Activated T-cell treated with anti-CD3 and anti-CD28 coated beads, Interleukin-2, amount 50 U/mL, for 72 hours (primary cell): ENCODE results near the gene JUP. TPM values are rescaled to one million over a fixed set of nuclear protein-coding genes. Genes with fewer than 3 reads are reported as not detected.

Experiments
- ATAC-seq, 2 donors: fragments of 150-1000 bp; cut with Tn5 transposase; replicated peaks in 1 of 2; 2 replicates each; pipeline ENCODE4 v1.10.0; 2021; ENCODE audit warnings: moderate library complexity in 2 of 2, mild to moderate bottlenecking in 1 of 2
- DNase-seq, 2 donors: peaks; one replicate each; pipeline ENCODE4 v3.0.0; 2021 to 2022; ENCODE audit warnings: mixed read lengths in 1 of 2
- H3K27ac Mint-ChIP-seq: one replicate; pipeline ENCODE4 v1.8.0; 2022; ENCODE audit warnings: mild to moderate bottlenecking, moderate library complexity, mixed read lengths
- H3K27me3 Mint-ChIP-seq: one replicate; pipeline ENCODE4 v1.8.0; 2022; ENCODE audit warnings: low read depth, mixed read lengths
- H3K36me3 Mint-ChIP-seq, 2 donors: one replicate each; pipeline ENCODE4 v1.8.0; 2022; ENCODE audit warnings: mixed read lengths in 2 of 2, mild to moderate bottlenecking in 1 of 2; ENCODE audit not compliant: insufficient read depth in 2 of 2
- H3K4me1 Mint-ChIP-seq: one replicate; pipeline ENCODE4 v1.8.0; 2022; ENCODE audit warnings: low read depth, mixed read lengths
- H3K4me3 Mint-ChIP-seq, 2 donors: one replicate each; pipeline ENCODE4 v1.8.0; 2022; ENCODE audit warnings: mild to moderate bottlenecking in 2 of 2, mixed read lengths in 2 of 2, moderate library complexity in 2 of 2
- H3K9me3 Mint-ChIP-seq, 2 donors: one replicate each; pipeline ENCODE4 v1.8.0; 2022; ENCODE audit warnings: mixed read lengths in 2 of 2
- total RNA-seq, 2 donors: library from RNA; stranded (reverse); gene quantifications; one replicate each; pipeline ENCODE4 v1.2.3, GENCODE V29; 2022

The JUP gene
- total RNA-seq, 2 donors from 2014 or later, result 0.86 to 0.99 TPM

- Mint-ChIP-seq H3K4me3 (no peak overlapping the region), H3K9me3 (no peaks in the 10 kb centered on the region), H3K36me3 (no peaks in the 10 kb centered on the region), H3K4me1 (peaks cover 5% of the 10 kb centered on the region), H3K27me3 (no peaks in the 10 kb centered on the region), H3K27ac (no peak overlapping the region)
- DNase-seq (no peak), ATAC-seq (no peak)
Observed at GRCh38 chr17:41799366-41799765, 12.9 kb upstream of the JUP start.

DNA sequence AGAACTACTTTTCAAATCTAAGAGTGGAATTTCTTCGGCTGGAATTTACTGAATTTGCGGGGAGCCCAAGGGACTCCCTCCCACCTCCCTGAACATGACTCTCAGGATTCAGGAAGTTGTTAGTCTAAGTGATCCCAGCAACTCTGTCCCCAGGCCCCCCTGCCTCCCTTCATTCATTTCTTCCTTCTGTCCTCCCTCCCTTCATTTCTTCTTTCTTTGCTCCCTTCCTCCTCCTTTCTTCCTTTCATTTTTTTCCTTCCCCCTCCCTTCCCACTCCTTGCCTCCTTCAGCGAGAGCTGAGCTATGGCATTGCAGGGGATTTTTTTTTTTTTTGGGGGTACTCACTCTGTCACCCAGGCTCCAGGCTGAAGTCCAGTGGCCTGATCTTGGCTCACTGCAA, 10.9 kb upstream of the JUP start:
- ATAC-seq (no peak), DNase-seq (no peak)
- Mint-ChIP-seq H3K36me3 (no peaks in the 10 kb centered on the region), H3K4me3 (no peak overlapping the region), H3K27ac (no peak overlapping the region), H3K4me1 (peaks cover 9% of the 10 kb centered on the region), H3K9me3 (no peaks in the 10 kb centered on the region), H3K27me3 (no peaks in the 10 kb centered on the region)

DNA sequence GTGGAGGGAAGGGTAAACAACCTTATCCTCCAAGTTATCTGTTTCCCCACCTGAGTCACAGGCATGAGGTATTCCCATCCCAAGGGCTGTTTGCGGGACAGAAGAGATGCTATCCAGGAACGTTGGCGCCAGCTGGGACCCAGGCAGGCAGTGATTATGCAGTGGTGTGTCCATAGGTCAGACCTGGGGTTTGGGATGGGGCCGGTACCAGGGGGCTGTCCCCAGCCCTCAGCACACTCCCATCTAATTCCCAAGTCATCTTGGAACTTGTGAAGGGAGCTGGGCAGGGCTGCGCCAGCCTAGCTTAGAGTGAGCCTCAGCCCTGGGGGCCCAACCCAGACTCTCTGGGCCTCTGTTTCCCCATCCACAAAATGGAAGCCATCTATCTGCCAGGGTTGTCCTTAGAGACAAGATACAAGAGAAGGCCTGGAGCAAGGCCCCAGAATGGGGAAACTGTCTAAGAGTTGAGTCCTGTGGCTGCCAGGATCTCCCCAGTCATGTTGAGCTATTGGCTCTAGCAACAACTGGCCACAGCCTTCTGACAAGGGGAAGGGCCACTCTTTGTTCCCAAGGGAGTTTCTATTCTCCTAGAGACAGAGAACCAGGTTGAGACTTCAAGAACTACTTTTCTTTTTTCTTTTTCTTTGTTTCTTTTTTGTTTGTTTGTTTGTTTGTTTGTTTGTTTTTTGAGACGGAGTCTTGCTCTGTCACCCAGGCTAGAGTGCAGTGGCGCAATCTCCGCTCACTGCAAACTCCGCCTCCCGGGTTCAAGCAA, 9.8 kb upstream of the JUP start:
- Mint-ChIP-seq H3K4me3 (no peak overlapping the region), H3K4me1 (peaks cover 4% of the 10 kb centered on the region), H3K36me3 (no peaks in the 10 kb centered on the region), H3K27me3 (no peaks in the 10 kb centered on the region), H3K27ac (no peak overlapping the region), H3K9me3 (no peaks in the 10 kb centered on the region)
- no peak for ATAC-seq
- DNase-seq, result no peak

- Mint-ChIP-seq H3K4me1 (peaks cover 4% of the 10 kb centered on the region), H3K9me3 (no peaks in the 10 kb centered on the region), H3K36me3 (no peaks in the 10 kb centered on the region), H3K27ac (no peak overlapping the region), H3K4me3 (no peak overlapping the region), H3K27me3 (no peaks in the 10 kb centered on the region)
- DNase-seq, result no peak
- ATAC-seq, result no peak
Observed at GRCh38 chr17:41794540-41794975, 8.0 kb upstream of the JUP start.

GRCh38 chr17:41793784-41794539, 7.5 kb upstream of the JUP start:
- no peak overlapping the region for H3K4me3 Mint-ChIP-seq
- H3K27ac Mint-ChIP-seq, result no peak overlapping the region
- H3K4me1 Mint-ChIP-seq, result peaks cover 4% of the 10 kb centered on the region
- DNase-seq, result no peak
- H3K27me3 Mint-ChIP-seq, result peaks cover 3% of the 10 kb centered on the region
- ATAC-seq, result no peak
- H3K9me3 Mint-ChIP-seq, result no peaks in the 10 kb centered on the region
- no peaks in the 10 kb centered on the region for H3K36me3 Mint-ChIP-seq

DNA sequence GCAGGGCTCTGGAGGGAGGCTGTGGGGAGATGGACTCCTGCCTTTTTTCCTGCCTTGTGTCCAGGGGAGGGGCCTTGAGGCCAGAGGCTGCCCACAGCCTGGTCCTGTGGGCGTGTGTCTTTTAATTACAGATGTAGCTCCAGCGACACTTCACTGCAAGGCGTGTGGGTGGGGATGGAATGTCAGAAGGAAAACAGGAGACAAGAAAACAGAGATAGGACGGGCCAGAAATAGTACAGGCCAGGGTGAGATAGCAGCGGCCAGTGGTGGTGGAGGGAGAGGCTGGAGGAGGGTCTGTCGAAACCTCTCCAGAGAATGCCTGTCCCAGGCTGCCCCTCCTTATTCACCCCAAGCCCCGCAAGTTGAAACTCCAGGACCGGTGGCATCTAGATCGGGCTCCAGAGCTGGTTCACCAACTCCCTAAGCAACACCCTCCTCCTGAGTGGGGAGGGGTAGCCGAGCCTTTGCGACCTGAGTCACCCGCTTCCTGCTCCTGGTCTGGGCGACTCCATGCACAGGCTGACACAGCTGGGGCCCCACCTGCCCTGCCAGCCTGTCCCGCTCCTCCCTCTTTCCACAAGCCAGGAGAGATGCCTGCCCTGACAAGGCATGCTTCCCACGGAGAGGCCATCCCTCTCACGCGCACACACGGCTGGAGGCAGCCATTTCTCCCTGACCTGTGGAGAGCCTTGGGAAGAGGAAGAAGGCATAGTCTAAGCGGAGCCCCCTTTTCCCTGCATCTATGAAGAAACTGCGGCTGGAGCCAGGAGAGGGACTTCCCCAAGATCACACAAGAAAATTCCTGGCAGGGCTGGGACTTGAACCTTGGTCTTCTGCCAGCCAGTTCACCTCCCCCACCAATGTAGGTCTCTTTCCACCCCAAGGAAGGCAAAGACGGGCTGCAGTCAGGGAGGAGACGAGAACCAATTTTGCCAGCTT, 6.6 kb upstream of the JUP start:
- no peak overlapping the region for H3K4me3 Mint-ChIP-seq
- H3K27me3 Mint-ChIP-seq, result peaks cover 8% of the 10 kb centered on the region
- no peaks in the 10 kb centered on the region for H3K36me3 Mint-ChIP-seq
- peak in 1 of 2 donors; percentile 38 for ATAC-seq
- no peak for DNase-seq
- no peak overlapping the region for H3K27ac Mint-ChIP-seq
- H3K4me1 Mint-ChIP-seq, result peaks cover 10% of the 10 kb centered on the region
- no peaks in the 10 kb centered on the region for H3K9me3 Mint-ChIP-seq

GRCh38 chr17:41787021-41787418, 509 bp upstream of the JUP start:
- H3K9me3 Mint-ChIP-seq, result no peaks in the 10 kb centered on the region
- H3K36me3 Mint-ChIP-seq, result no peaks in the 10 kb centered on the region
- no peak overlapping the region for H3K27ac Mint-ChIP-seq
- H3K27me3 Mint-ChIP-seq, result peaks cover 28% of the 10 kb centered on the region
- DNase-seq (no peak), ATAC-seq (no peak)
- peak overlapping the region; percentile 63 to 73 for H3K4me3 Mint-ChIP-seq
- peaks cover 15% of the 10 kb centered on the region for H3K4me1 Mint-ChIP-seq

- Mint-ChIP-seq H3K4me1 (peaks cover 15% of the 10 kb centered on the region), H3K9me3 (no peaks in the 10 kb centered on the region), H3K4me3 (peak overlapping the region; percentile 55 to 62), H3K36me3 (no peaks in the 10 kb centered on the region), H3K27ac (no peak overlapping the region), H3K27me3 (peaks cover 28% of the 10 kb centered on the region)
- no peak for ATAC-seq
- DNase-seq, result no peak
Observed at GRCh38 chr17:41785859-41786226, 668 bp downstream of the JUP start.

DNA sequence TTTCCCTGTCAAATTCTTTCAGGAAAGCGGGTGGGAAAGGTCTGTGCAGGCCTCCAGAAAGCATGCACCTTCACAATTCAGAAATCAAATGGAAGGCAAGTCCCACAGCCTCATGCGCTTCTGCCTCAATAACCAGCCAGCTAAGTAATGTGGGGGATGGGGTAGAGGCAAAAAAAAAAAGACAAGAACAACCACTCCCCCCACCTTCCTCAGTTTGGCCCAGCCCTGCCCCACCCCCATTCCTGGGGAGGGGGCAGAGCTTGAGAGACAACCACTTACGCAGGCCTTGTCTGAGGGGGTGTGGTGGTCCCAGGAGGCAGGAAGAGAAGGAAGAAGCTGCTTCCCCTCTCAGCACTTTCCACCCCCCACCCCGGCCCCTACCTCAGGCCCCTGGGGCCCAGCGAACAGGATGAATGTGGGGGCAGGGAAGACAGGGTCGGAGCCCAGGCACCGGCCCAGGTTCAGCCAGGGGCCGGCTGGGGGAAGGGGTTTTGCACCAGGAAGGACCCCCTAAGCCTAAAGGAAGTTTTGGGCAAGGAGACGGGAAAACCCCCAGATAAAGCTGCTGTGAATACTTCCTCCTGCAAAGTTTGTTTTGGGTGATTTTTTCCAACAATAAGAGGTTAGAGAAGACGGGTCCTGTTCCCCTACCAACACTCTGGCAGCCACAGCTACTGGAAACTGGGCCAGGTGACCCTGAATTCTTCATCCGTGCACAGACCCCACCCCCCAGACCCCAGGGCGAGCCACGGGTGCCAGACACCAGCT, 1.2 kb downstream of the JUP start:
- peak overlapping the region; percentile 55 to 62 for H3K4me3 Mint-ChIP-seq
- no peaks in the 10 kb centered on the region for H3K9me3 Mint-ChIP-seq
- DNase-seq, result no peak
- H3K27me3 Mint-ChIP-seq, result peaks cover 28% of the 10 kb centered on the region
- H3K4me1 Mint-ChIP-seq, result peaks cover 15% of the 10 kb centered on the region
- H3K36me3 Mint-ChIP-seq, result no peaks in the 10 kb centered on the region
- no peak for ATAC-seq
- no peak overlapping the region for H3K27ac Mint-ChIP-seq

GRCh38 chr17:41784207-41784744, 2.2 kb downstream of the JUP start:
- Mint-ChIP-seq H3K27me3 (peaks cover 28% of the 10 kb centered on the region), H3K27ac (no peak overlapping the region), H3K36me3 (no peaks in the 10 kb centered on the region), H3K9me3 (no peaks in the 10 kb centered on the region), H3K4me1 (peaks cover 15% of the 10 kb centered on the region), H3K4me3 (no peak overlapping the region)
- ATAC-seq, result no peak
- no peak for DNase-seq

DNA sequence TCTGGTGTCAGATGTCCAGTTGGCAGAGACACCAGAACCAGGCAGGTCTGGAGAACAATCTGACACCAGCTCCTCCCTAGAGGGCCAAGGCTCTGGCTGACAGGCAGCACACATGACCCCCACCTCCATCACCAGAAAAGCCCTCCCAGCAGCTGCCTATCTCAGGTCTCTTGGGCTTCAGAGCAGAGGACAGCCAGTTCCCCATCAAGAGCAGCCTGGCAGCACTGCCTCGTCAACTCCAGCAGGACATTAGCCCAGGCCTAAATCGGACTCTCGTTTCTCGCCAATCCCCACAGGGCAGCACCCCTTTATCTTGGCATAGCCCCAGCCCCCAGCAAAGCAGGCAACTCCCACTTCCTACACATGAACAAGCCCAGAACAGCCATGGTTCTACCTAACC, 4.4 kb downstream of the JUP start:
- no peak overlapping the region for H3K27ac Mint-ChIP-seq
- ATAC-seq (no peak), DNase-seq (no peak)
- H3K4me3 Mint-ChIP-seq, result no peak overlapping the region
- peaks cover 7% of the 10 kb centered on the region for H3K4me1 Mint-ChIP-seq
- peaks cover 15% of the 10 kb centered on the region for H3K27me3 Mint-ChIP-seq
- H3K36me3 Mint-ChIP-seq, result no peaks in the 10 kb centered on the region
- H3K9me3 Mint-ChIP-seq, result no peaks in the 10 kb centered on the region

GRCh38 chr17:41781404-41782110, 5.0 kb downstream of the JUP start:
- H3K27me3 Mint-ChIP-seq, result peaks cover 15% of the 10 kb centered on the region
- no peaks in the 10 kb centered on the region for H3K9me3 Mint-ChIP-seq
- DNase-seq (no peak), ATAC-seq (no peak)
- H3K27ac Mint-ChIP-seq, result no peak overlapping the region
- no peak overlapping the region for H3K4me3 Mint-ChIP-seq
- H3K4me1 Mint-ChIP-seq, result peaks cover 7% of the 10 kb centered on the region
- H3K36me3 Mint-ChIP-seq, result no peaks in the 10 kb centered on the region
